AG04449 (cell line): ENCODE data around the gene FAM89B.

Experiments used
- CTCF ChIA-PET: fragments of 350-600 bp; formaldehyde crosslinking; extraction: SDS; loops from one replicate; lab custom pipeline; 2021; ENCODE audit warnings: antibody characterized with exemption; lab: Yijun Ruan, JAX
- POLR2A ChIA-PET: fragments of 400-600, 350-600 bp; formaldehyde crosslinking; extraction: SDS; loops from one replicate; lab custom pipeline; 2020; ENCODE audit warnings: antibody characterized with exemption, inconsistent platforms; lab: Yijun Ruan, JAX
- DNase-seq: peaks from one replicate; pipeline ENCODE4 v3.0.0-alpha.2; 2010; ENCODE audit warnings: low read depth, low spot score
- H3K4me3 ChIP-seq: 2 replicates; pipeline ENCODE4 v1.5.1; 2011; ENCODE audit warnings: low read depth, mild to moderate bottlenecking, control low read depth, low read length
- CTCF ChIP-seq: IDR thresholded peaks from one replicate; pipeline ENCODE4 v1.5.1; 2011; ENCODE audit warnings: mild to moderate bottlenecking, moderate library complexity, low read length, control low read depth, inconsistent platforms; ENCODE audit not compliant: insufficient read depth; ENCODE audit errors: missing control alignments

Gene FAM89B

DNA sequence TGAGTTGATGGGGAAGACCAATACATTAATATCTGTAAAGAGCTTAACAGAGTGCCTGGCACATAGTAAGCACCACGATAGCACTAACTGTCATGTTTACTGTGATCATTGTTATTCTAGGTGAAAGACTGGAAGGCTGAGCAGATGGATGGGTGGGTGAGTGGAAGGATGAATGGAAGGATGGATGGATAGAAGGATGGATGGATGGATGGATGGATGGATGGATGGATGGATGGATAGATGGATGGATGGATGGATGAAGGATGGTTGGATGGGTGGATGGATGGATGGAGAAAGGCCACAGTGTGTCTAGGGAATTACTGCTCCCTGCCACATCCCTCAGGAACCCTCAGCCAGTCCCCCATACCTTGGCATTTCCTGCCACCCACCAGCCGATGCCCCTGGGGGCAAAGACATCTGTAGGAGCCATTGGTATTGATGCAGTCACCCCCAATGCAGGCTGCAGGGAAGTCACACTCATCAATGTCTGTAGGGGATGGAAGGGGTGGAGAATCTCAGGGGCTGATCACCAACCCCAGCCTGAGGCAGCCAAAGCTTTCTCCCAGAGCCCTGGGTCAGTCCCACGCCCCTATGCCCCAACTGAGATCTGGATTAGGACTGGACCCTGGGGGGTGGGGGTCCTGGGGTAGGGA is 29.5 kb upstream of the FAM89B start:
- CTCF ChIA-PET = interaction anchor here (1.3 to 10.0 kb wide), 9 partner anchors 8 to 65 kb away, joined by 4 to 207 read pairs (median 34); partner anchors contain the start of genes EHBP1L1, FAM89B, KCNK7 and LTBP3
- no peak overlapping the region for H3K4me3 ChIP-seq
- POLR2A ChIA-PET = no interaction called here
- no peak for TF ChIP-seq CTCF
- no peak for DNase-seq

DNA sequence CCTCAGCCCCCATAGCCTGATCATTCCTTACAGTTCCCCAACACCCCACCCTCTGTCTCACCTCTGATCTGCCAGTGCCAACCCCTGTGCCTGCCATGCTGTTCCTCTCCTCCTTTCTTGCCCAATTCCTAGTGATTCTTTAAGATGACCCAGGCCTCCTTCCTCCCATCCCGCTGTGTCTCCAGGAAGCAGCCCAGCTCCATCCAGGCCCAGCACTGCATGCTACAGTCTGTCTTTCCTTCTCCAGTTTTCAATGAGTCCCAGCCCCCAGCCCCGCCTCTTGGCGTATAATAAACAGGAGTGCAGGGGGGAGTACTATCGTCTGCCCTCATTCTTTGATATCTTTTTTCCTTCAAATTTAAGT is 26.5 kb upstream of the FAM89B start:
- no peak overlapping the region for H3K4me3 ChIP-seq
- CTCF ChIA-PET = interaction anchor here (2.8 to 8.9 kb wide), 2 partner anchors 11 to 20 kb away, joined by 10 to 207 read pairs; partner anchors contain the start of genes FAM89B, LTBP3 and ZNRD2
- TF ChIP-seq CTCF = no peak
- no peak for DNase-seq
- POLR2A ChIA-PET = no interaction called here

- POLR2A ChIA-PET = no interaction called here
- no peak for DNase-seq
- TF ChIP-seq CTCF = no peak
- CTCF ChIA-PET = interaction anchor here (2.8 to 8.9 kb wide), 2 partner anchors 10 to 20 kb away, joined by 10 to 207 read pairs; partner anchors contain the start of genes FAM89B, LTBP3 and ZNRD2
- no peak overlapping the region for H3K4me3 ChIP-seq
These were observed 25.9 kb upstream of the FAM89B start for GRCh38 chr11:65546217-65546958.

DNA sequence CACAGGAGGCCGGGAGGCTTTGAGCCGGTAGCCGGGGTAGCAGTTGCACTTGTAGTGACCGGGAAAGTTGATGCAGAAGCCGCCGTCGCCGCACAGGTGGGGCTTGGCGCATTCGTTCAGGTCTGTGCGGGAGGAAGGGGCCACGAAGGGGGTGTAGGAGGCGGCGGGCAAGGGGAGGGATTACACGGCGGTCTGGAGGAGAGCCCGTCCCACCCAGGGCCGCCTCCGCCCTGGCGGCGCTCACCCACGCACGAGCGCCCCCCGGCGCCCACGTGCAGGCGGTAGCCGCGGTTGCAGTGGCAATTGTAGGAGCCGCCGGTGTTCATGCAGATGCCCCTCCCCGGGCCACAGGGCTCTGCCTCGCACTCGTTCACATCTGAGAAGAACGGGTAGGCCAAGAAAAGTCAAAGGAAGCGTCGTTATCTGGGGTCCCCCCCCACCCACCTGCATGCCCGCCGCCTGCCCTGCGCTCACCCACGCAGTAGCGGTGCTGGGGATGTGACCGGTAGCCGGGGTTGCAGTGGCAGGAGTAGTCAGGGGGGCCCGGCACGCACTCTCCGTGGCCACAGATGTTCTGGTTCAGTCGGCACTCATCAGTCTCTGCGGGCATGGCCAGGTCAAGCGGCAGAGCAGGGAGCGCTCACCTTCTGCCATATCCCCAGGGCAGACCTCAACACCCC is 24.8 kb upstream of the FAM89B start:
- POLR2A ChIA-PET = no interaction called here
- H3K4me3 ChIP-seq = no peak overlapping the region
- CTCF ChIA-PET = interaction anchor here (1.3 kb wide), 1 partner anchor 25 kb away, joined by 4 read pairs; the partner anchor contains the start of gene FAM89B
- DNase-seq = no peak
- TF ChIP-seq CTCF = no peak

DNA sequence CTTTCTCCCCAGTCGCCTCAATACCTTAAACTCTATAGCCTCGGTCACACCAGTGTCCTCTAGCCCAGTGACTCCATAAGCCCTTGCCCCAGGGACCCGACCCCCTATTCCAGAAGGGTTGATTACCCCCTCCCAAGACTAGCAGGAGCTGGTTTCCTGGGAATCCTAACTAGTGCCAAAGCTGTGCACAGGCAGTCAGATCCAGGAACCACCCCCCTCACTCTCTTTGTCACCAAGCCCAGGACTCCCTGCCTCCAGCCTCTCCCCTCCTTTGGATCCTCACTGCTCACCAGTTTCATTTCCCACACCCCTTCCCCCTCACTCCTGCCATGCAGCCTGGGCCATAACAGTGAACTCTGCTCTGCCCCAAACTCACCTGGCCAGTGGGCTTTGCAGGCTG is 23.9 kb upstream of the FAM89B start:
- DNase-seq = no peak
- ChIA-PET CTCF (interaction anchor here (1.2 to 6.0 kb wide), 4 partner anchors 7 to 45 kb away, joined by 3 to 60 read pairs (median 4); partner anchors contain the start of gene FAM89B), POLR2A (interaction anchor here (0.9 kb wide), 1 partner anchor 126 kb away, joined by 3 read pairs; the partner anchor contains the start of gene NEAT1)
- no peak overlapping the region for H3K4me3 ChIP-seq
- TF ChIP-seq CTCF = no peak
